GM12874 (cell line): ENCODE measurements around the gene NELL2.

Experiments
- CTCF ChIP-seq: IDR thresholded peaks from 2 replicates; pipeline ENCODE4 v1.5.1; 2011; ENCODE audit warnings: low read depth, mild to moderate bottlenecking, control low read depth, low read length, moderate library complexity; ENCODE audit not compliant: insufficient read depth

The NELL2 gene

GRCh38 chr12:44738051-44738450, 138.1 kb downstream of the NELL2 start:
- no peak for TF ChIP-seq CTCF

GRCh38 chr12:44728566-44728965, 147.5 kb downstream of the NELL2 start:
- no peak for TF ChIP-seq CTCF

DNA sequence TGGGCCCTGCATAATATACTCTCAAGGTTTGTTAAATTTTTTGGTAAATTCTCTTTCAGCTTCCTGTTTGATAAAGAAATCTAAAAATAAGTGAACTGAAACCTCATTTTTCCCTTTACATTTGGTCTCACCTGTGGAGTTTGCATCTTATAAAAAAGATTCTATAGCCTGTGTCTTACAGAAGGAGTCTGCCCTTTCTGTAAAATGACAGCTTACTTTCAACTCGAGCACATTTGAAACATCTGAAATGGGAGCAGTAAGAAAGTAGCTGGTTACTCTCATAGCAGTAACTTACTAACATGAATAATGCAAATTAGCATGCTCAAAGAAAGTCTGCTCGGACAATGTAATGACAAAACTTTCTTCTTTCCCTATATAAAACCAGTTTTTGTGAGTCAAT, 155.8 kb downstream of the NELL2 start:
- no peak for TF ChIP-seq CTCF

- TF ChIP-seq CTCF: no peak
Measured at GRCh38 chr12:44717612-44718011, 158.5 kb downstream of the NELL2 start.

GRCh38 chr12:44716711-44717110, 159.4 kb downstream of the NELL2 start:
- no peak for TF ChIP-seq CTCF

- no peak for TF ChIP-seq CTCF
Measured at GRCh38 chr12:44711736-44712135, 164.4 kb downstream of the NELL2 start.

- no peak for TF ChIP-seq CTCF
Measured at GRCh38 chr12:44709166-44709565, 166.9 kb downstream of the NELL2 start.

- TF ChIP-seq CTCF: no peak
Measured at GRCh38 chr12:44708218-44708617, 167.9 kb downstream of the NELL2 start.
